Body of pancreas (tissue), 4 donors: Measurements from ENCODE around the gene LSP1.

Experiments
- CTCF ChIP-seq, 7 experiments: fragments of 450-650 bp in 4 of 7; fragments of 200-600 bp in 3 of 7; sonication (generic) in 3 of 7; IDR thresholded peaks; one replicate each; pipeline ENCODE4 v1.5.1; 2016 to 2019; ENCODE audit warnings: antibody characterized with exemption in 7 of 7
- POLR2A ChIP-seq, 3 donors: fragments of 450-650 bp; IDR thresholded peaks; one replicate each; pipeline ENCODE4 v1.6.1; 2016; ENCODE audit warnings: antibody characterized with exemption in 3 of 3, mild to moderate bottlenecking in 2 of 3

- TF ChIP-seq POLR2A (IDR thresholded peaks at IDR 0.05) (no peak), CTCF (IDR thresholded peaks at IDR 0.05) (no peak)
Measured at GRCh38 chr11:1805525-1805924, 47.4 kb upstream of the LSP1 start.
